Measurements from ENCODE around the gene ENPP1. TPM values are rescaled to one million over a fixed set of nuclear protein-coding genes. Genes with fewer than 3 reads are reported as not detected.

ENPP1 gene
- total and polyA plus RNA-seq, 2 donors, result 5.7 to 10.4 TPM

- H3K36me3 ChIP-seq (ENCODE audit: control insufficient read depth in 2 of 2, insufficient read depth in 2 of 2, low read length in 1 of 2), result no peaks in the 10 kb centered on the region
- H3K27me3 ChIP-seq (ENCODE audit: control insufficient read depth in 2 of 2, insufficient read depth in 1 of 2, low read length in 1 of 2), result no peaks in the 10 kb centered on the region
- no peak overlapping the region for H3K27ac ChIP-seq (ENCODE audit: low read depth in 1 of 2, low read length in 1 of 2)
- 82% methylated on average over 6 of the region's 6 CpGs for WGBS
- H3K9me3 ChIP-seq (ENCODE audit: control insufficient read depth in 2 of 2, insufficient read depth in 1 of 2, low read length in 1 of 2), result no peaks in the 10 kb centered on the region
- DNase-seq (ENCODE audit: low read depth in 6 of 9, low spot score in 9 of 9), result no peak
- H3K4me3 ChIP-seq (ENCODE audit: low read length in 2 of 2), result no peak overlapping the region
- no peaks in the 10 kb centered on the region for H3K4me1 ChIP-seq (ENCODE audit: control insufficient read depth in 2 of 2, insufficient read depth in 2 of 2, low read length in 2 of 2)
These were observed 15.7 kb upstream of the ENPP1 start for GRCh38 chr6:131792091-131792496.

GRCh38 chr6:131795366-131795765, 12.5 kb upstream of the ENPP1 start:
- no peak for DNase-seq (ENCODE audit: low read depth in 6 of 9, low spot score in 9 of 9)
- H3K36me3 ChIP-seq (ENCODE audit: control insufficient read depth in 2 of 2, insufficient read depth in 2 of 2, low read length in 1 of 2), result no peaks in the 10 kb centered on the region
- WGBS, result 88% methylated on average over 2 of the region's 2 CpGs
- H3K4me3 ChIP-seq (ENCODE audit: low read length in 2 of 2), result no peak overlapping the region
- no peaks in the 10 kb centered on the region for H3K4me1 ChIP-seq (ENCODE audit: control insufficient read depth in 2 of 2, insufficient read depth in 2 of 2, low read length in 2 of 2)
- no peak overlapping the region for H3K27ac ChIP-seq (ENCODE audit: low read depth in 1 of 2, low read length in 1 of 2)
- no peaks in the 10 kb centered on the region for H3K9me3 ChIP-seq (ENCODE audit: control insufficient read depth in 2 of 2, insufficient read depth in 1 of 2, low read length in 1 of 2)
- no peaks in the 10 kb centered on the region for H3K27me3 ChIP-seq (ENCODE audit: control insufficient read depth in 2 of 2, insufficient read depth in 1 of 2, low read length in 1 of 2)

GRCh38 chr6:131802347-131802746, 5.5 kb upstream of the ENPP1 start:
- WGBS, result 98% methylated on average over 2 of the region's 2 CpGs
- H3K27ac ChIP-seq (ENCODE audit: low read depth in 1 of 2, low read length in 1 of 2), result no peak overlapping the region
- no peak overlapping the region for H3K4me3 ChIP-seq (ENCODE audit: low read length in 2 of 2)
- no peaks in the 10 kb centered on the region for H3K9me3 ChIP-seq (ENCODE audit: control insufficient read depth in 2 of 2, insufficient read depth in 1 of 2, low read length in 1 of 2)
- H3K4me1 ChIP-seq (ENCODE audit: control insufficient read depth in 2 of 2, insufficient read depth in 2 of 2, low read length in 2 of 2), result no peaks in the 10 kb centered on the region
- no peaks in the 10 kb centered on the region for H3K36me3 ChIP-seq (ENCODE audit: control insufficient read depth in 2 of 2, insufficient read depth in 2 of 2, low read length in 1 of 2)
- H3K27me3 ChIP-seq (ENCODE audit: control insufficient read depth in 2 of 2, insufficient read depth in 1 of 2, low read length in 1 of 2), result peaks cover 7 to 17% of the 10 kb centered on the region in 2 donors
- no peak for DNase-seq (ENCODE audit: low read depth in 6 of 9, low spot score in 9 of 9)

- no peak overlapping the region for H3K27ac ChIP-seq (ENCODE audit: low read depth in 1 of 2, low read length in 1 of 2)
- no peak for DNase-seq (ENCODE audit: low read depth in 6 of 9, low spot score in 9 of 9)
- H3K4me1 ChIP-seq (ENCODE audit: control insufficient read depth in 2 of 2, insufficient read depth in 2 of 2, low read length in 2 of 2), result peaks cover 0 to 1% of the 10 kb centered on the region in 2 donors
- no peak overlapping the region for H3K4me3 ChIP-seq (ENCODE audit: low read length in 2 of 2)
- H3K36me3 ChIP-seq (ENCODE audit: control insufficient read depth in 2 of 2, insufficient read depth in 2 of 2, low read length in 1 of 2), result no peaks in the 10 kb centered on the region
- no peaks in the 10 kb centered on the region for H3K9me3 ChIP-seq (ENCODE audit: control insufficient read depth in 2 of 2, insufficient read depth in 1 of 2, low read length in 1 of 2)
- WGBS, result 76% methylated on average over 10 of the region's 10 CpGs
- peaks cover 15 to 24% of the 10 kb centered on the region in 2 donors for H3K27me3 ChIP-seq (ENCODE audit: control insufficient read depth in 2 of 2, insufficient read depth in 1 of 2, low read length in 1 of 2)
These were observed 4.6 kb upstream of the ENPP1 start for GRCh38 chr6:131803007-131803769.

- Histone ChIP-seq H3K4me1 (ENCODE audit: control insufficient read depth in 2 of 2, insufficient read depth in 2 of 2, low read length in 2 of 2) (peaks cover 0 to 3% of the 10 kb centered on the region in 2 donors), H3K36me3 (ENCODE audit: control insufficient read depth in 2 of 2, insufficient read depth in 2 of 2, low read length in 1 of 2) (no peaks in the 10 kb centered on the region), H3K4me3 (ENCODE audit: low read length in 2 of 2) (no peak overlapping the region), H3K27ac (ENCODE audit: low read depth in 1 of 2, low read length in 1 of 2) (no peak overlapping the region), H3K9me3 (ENCODE audit: control insufficient read depth in 2 of 2, insufficient read depth in 1 of 2, low read length in 1 of 2) (no peaks in the 10 kb centered on the region), H3K27me3 (ENCODE audit: control insufficient read depth in 2 of 2, insufficient read depth in 1 of 2, low read length in 1 of 2) (peaks cover 23 to 33% of the 10 kb centered on the region in 2 donors)
- 91% methylated on average over 1 of the region's 1 CpG for WGBS
- no peak for DNase-seq (ENCODE audit: low read depth in 6 of 9, low spot score in 9 of 9)
These were observed 3.7 kb upstream of the ENPP1 start for GRCh38 chr6:131804131-131804530.

- no peaks in the 10 kb centered on the region for H3K9me3 ChIP-seq (ENCODE audit: control insufficient read depth in 2 of 2, insufficient read depth in 1 of 2, low read length in 1 of 2)
- peak overlapping the region; percentile 26 to 49 for H3K4me3 ChIP-seq (ENCODE audit: low read length in 2 of 2)
- peak overlapping the region in 1 of 2 donors; percentile 31 for H3K27ac ChIP-seq (ENCODE audit: low read depth in 1 of 2, low read length in 1 of 2)
- no peak for DNase-seq (ENCODE audit: low read depth in 6 of 9, low spot score in 9 of 9)
- H3K36me3 ChIP-seq (ENCODE audit: control insufficient read depth in 2 of 2, insufficient read depth in 2 of 2, low read length in 1 of 2), result no peaks in the 10 kb centered on the region
- WGBS, result 3% methylated on average over 17 of the region's 17 CpGs
- H3K4me1 ChIP-seq (ENCODE audit: control insufficient read depth in 2 of 2, insufficient read depth in 2 of 2, low read length in 2 of 2), result peaks cover 0 to 3% of the 10 kb centered on the region in 2 donors
- H3K27me3 ChIP-seq (ENCODE audit: control insufficient read depth in 2 of 2, insufficient read depth in 1 of 2, low read length in 1 of 2), result peaks cover 30 to 46% of the 10 kb centered on the region in 2 donors
These were observed 538 bp upstream of the ENPP1 start for GRCh38 chr6:131807321-131807643.

- Histone ChIP-seq H3K27me3 (ENCODE audit: control insufficient read depth in 2 of 2, insufficient read depth in 1 of 2, low read length in 1 of 2) (peaks cover 30 to 46% of the 10 kb centered on the region in 2 donors), H3K27ac (ENCODE audit: low read depth in 1 of 2, low read length in 1 of 2) (no peak overlapping the region), H3K4me3 (ENCODE audit: low read length in 2 of 2) (peak overlapping the region; percentile 14 to 49), H3K4me1 (ENCODE audit: control insufficient read depth in 2 of 2, insufficient read depth in 2 of 2, low read length in 2 of 2) (peaks cover 0 to 3% of the 10 kb centered on the region in 2 donors), H3K9me3 (ENCODE audit: control insufficient read depth in 2 of 2, insufficient read depth in 1 of 2, low read length in 1 of 2) (no peaks in the 10 kb centered on the region), H3K36me3 (ENCODE audit: control insufficient read depth in 2 of 2, insufficient read depth in 2 of 2, low read length in 1 of 2) (no peaks in the 10 kb centered on the region)
- no peak for DNase-seq (ENCODE audit: low read depth in 6 of 9, low spot score in 9 of 9)
- WGBS, result 33% methylated on average over 12 of the region's 12 CpGs
These were observed 845 bp downstream of the ENPP1 start for GRCh38 chr6:131808460-131809269.

DNA sequence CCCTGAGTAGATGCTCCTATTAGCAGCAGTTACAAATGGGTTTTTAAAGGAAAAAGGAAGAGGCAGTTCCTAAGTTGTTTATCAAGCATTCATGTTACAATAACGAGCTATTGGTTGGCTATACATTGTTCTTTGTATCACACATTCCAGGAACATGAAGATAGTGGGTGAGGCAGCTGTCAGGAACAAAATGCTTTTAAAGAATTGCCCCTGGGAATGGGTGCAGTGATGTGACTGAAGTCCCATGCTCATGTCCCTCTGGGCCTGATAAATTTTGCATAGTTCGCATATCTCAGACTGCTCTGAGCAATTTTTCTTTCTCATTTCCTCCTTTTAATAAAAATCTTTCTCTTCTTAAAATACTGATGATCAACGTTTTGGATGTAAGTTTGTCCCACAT, 3.7 kb downstream of the ENPP1 start:
- peaks cover 28 to 37% of the 10 kb centered on the region in 2 donors for H3K27me3 ChIP-seq (ENCODE audit: control insufficient read depth in 2 of 2, insufficient read depth in 1 of 2, low read length in 1 of 2)
- 88% methylated on average over 3 of the region's 3 CpGs for WGBS
- no peaks in the 10 kb centered on the region for H3K36me3 ChIP-seq (ENCODE audit: control insufficient read depth in 2 of 2, insufficient read depth in 2 of 2, low read length in 1 of 2)
- H3K9me3 ChIP-seq (ENCODE audit: control insufficient read depth in 2 of 2, insufficient read depth in 1 of 2, low read length in 1 of 2), result no peaks in the 10 kb centered on the region
- H3K27ac ChIP-seq (ENCODE audit: low read depth in 1 of 2, low read length in 1 of 2), result no peak overlapping the region
- H3K4me3 ChIP-seq (ENCODE audit: low read length in 2 of 2), result no peak overlapping the region
- peaks cover 0 to 3% of the 10 kb centered on the region in 2 donors for H3K4me1 ChIP-seq (ENCODE audit: control insufficient read depth in 2 of 2, insufficient read depth in 2 of 2, low read length in 2 of 2)
- no peak for DNase-seq (ENCODE audit: low read depth in 6 of 9, low spot score in 9 of 9)

- no peak for DNase-seq (ENCODE audit: low read depth in 6 of 9, low spot score in 9 of 9)
- Histone ChIP-seq H3K4me3 (ENCODE audit: low read length in 2 of 2) (no peak overlapping the region), H3K9me3 (ENCODE audit: control insufficient read depth in 2 of 2, insufficient read depth in 1 of 2, low read length in 1 of 2) (no peaks in the 10 kb centered on the region), H3K36me3 (ENCODE audit: control insufficient read depth in 2 of 2, insufficient read depth in 2 of 2, low read length in 1 of 2) (no peaks in the 10 kb centered on the region), H3K4me1 (ENCODE audit: control insufficient read depth in 2 of 2, insufficient read depth in 2 of 2, low read length in 2 of 2) (no peaks in the 10 kb centered on the region), H3K27me3 (ENCODE audit: control insufficient read depth in 2 of 2, insufficient read depth in 1 of 2, low read length in 1 of 2) (peaks cover 8 to 14% of the 10 kb centered on the region in 2 donors), H3K27ac (ENCODE audit: low read depth in 1 of 2, low read length in 1 of 2) (no peak overlapping the region)
- WGBS, result 94% methylated on average over 3 of the region's 3 CpGs
These were observed 6.2 kb downstream of the ENPP1 start for GRCh38 chr6:131813991-131814390.
